ENCODE data around the gene ELOVL1. TPM values are rescaled to one million over a fixed set of nuclear protein-coding genes. Genes with fewer than 3 reads are reported as not detected.

Gene ELOVL1
- total RNA-seq, 2 donors from 2014 or later, result 17.5 to 21.8 TPM

GRCh38 chr1:43331688-43332087 lies 36.1 kb downstream of the ELOVL1 start:
- H3K36me3 ChIP-seq (replicated peaks in 1 of 2; ENCODE audit: insufficient read depth in 1 of 2, low read depth in 2 of 2), result no peaks in the 10 kb centered on the region
- DNase-seq (no peak), ATAC-seq (no peak)
- intact Hi-C loops (cut with DNase I), result no loop called here
- no peak overlapping the region for H3K27ac ChIP-seq
- H3K9me3 ChIP-seq, result no peaks in the 10 kb centered on the region
- TF ChIP-seq POLR2A (IDR thresholded peaks at IDR 0.05), result no peak
- no peak for TF ChIP-seq CTCF (IDR thresholded peaks at IDR 0.05)
- no peaks in the 10 kb centered on the region for H3K27me3 ChIP-seq
- no peak overlapping the region for H3K4me3 ChIP-seq
- no peaks in the 10 kb centered on the region for H3K4me1 ChIP-seq
- 88 to 95% methylated on average over 5 of the region's 5 CpGs for WGBS, 2 donors

- no peaks in the 10 kb centered on the region for H3K9me3 ChIP-seq
- peak; percentile 62 for ATAC-seq
- no peaks in the 10 kb centered on the region for H3K36me3 ChIP-seq (replicated peaks in 1 of 2; ENCODE audit: insufficient read depth in 1 of 2, low read depth in 2 of 2)
- WGBS, 2 donors, result 55 to 57% methylated on average over 4 to 6 of the region's 6 CpGs
- DNase-seq, result peak in 1 of 4 donors; percentile 54
- TF ChIP-seq POLR2A (IDR thresholded peaks at IDR 0.05), result no peak
- TF ChIP-seq CTCF (IDR thresholded peaks at IDR 0.05), result no peak
- intact Hi-C loops (cut with DNase I), result no loop called here
- H3K27ac ChIP-seq, result no peak overlapping the region
- H3K4me1 ChIP-seq, result no peaks in the 10 kb centered on the region
- no peak overlapping the region for H3K4me3 ChIP-seq
- H3K27me3 ChIP-seq, result no peaks in the 10 kb centered on the region
Observed at GRCh38 chr1:43329995-43330751, 37.6 kb downstream of the ELOVL1 start.

- H3K27ac ChIP-seq, result no peak overlapping the region
- intact Hi-C loops (cut with DNase I), result no loop called here
- ATAC-seq (no peak), DNase-seq (no peak)
- TF ChIP-seq POLR2A (IDR thresholded peaks at IDR 0.05), result no peak
- no peak for TF ChIP-seq CTCF (IDR thresholded peaks at IDR 0.05)
- no peaks in the 10 kb centered on the region for H3K36me3 ChIP-seq (replicated peaks in 1 of 2; ENCODE audit: insufficient read depth in 1 of 2, low read depth in 2 of 2)
- no peak overlapping the region for H3K4me3 ChIP-seq
- no peaks in the 10 kb centered on the region for H3K4me1 ChIP-seq
- H3K27me3 ChIP-seq, result no peaks in the 10 kb centered on the region
- H3K9me3 ChIP-seq, result no peaks in the 10 kb centered on the region
- WGBS, 2 donors, result 80 to 96% methylated on average over 1 of the region's 1 CpG
Observed at GRCh38 chr1:43327549-43328292, 40.1 kb downstream of the ELOVL1 start.

GRCh38 chr1:43325381-43325780 lies 42.4 kb downstream of the ELOVL1 start:
- no peaks in the 10 kb centered on the region for H3K9me3 ChIP-seq

More at GRCh38 chr1:43325381-43325780, 42.4 kb downstream of the ELOVL1 start:
- no peak for TF ChIP-seq POLR2A (IDR thresholded peaks at IDR 0.05)
- TF ChIP-seq CTCF (IDR thresholded peaks at IDR 0.05), result no peak
- no peak overlapping the region for H3K4me3 ChIP-seq
- ATAC-seq (no peak), DNase-seq (no peak)
- intact Hi-C loops (cut with DNase I), result no loop called here
- H3K27ac ChIP-seq, result no peak overlapping the region
- H3K36me3 ChIP-seq (replicated peaks in 1 of 2; ENCODE audit: insufficient read depth in 1 of 2, low read depth in 2 of 2), result no peaks in the 10 kb centered on the region
- H3K27me3 ChIP-seq, result no peaks in the 10 kb centered on the region
- no peaks in the 10 kb centered on the region for H3K4me1 ChIP-seq
